ENCODE measurements around the gene KIF22. TPM values are rescaled to one million over a fixed set of nuclear protein-coding genes. Genes with fewer than 3 reads are reported as not detected.

KIF22 gene
- polyA plus RNA-seq, 1 of the 3 experiments (the other 2 are of a cell fraction): 64.1 TPM

- no peak overlapping the region for H3K9ac ChIP-seq
- H3K27ac ChIP-seq (ENCODE audit: low read depth in 2 of 2, low read length in 1 of 2): peak overlapping the region; percentile 87 to 97
- CTCF ChIA-PET: interaction anchor here (1.0 to 1.7 kb wide), 4 partner anchors 17 to 222 kb away, joined by 3 to 6 read pairs (median 4); partner anchors contain the start of gene TLCD3B
Measured at GRCh38 chr16:29810699-29811169, 20.2 kb downstream of the KIF22 start.

DNA sequence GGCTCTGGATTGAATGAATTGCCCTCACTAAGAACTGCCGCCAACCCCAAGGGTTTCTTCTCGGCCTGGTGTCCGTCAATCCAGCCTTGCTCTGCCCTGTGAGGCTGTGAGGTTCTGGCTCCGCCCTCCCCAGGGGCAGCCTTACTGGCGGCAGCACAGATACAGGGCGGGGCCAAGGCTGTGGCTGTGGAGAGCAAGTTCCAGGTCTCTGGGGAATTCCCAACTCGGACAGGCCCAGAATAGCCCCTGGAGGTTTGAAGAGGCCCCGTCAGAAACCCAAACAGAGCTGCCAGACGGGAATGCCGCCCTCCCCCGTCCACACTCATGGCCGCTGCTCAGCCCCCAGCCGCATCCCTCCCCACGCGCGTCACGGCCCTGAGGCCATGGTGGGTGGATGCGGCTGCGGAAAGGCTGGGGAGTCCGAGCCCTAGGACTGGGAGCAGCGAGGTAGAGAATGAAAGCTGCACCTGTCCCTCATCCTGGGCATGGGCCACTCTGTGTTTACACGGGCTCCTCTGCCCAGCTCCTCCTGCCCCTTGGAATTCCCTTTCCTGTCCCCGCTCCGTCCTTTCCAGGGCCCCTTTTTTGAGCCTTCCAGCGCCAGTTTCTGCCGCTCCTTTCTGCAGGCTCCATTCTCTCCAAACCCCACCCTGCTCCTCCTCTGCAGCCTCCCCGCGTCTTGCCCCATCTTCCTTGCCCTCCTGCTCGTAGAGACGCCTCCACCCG, 20.8 kb downstream of the KIF22 start:
- WGBS (ENCODE audit: low lambda C conversion rate): under 1% methylated on average over 28 of the region's 31 CpGs
- POLR2A ChIA-PET: interaction anchor here (1.2 kb wide), 1 partner anchor 9 kb away, joined by 4 read pairs; the partner anchor contains the start of gene MVP
- no peak for TF ChIP-seq CHD2 (IDR thresholded peaks at IDR 0.05; ENCODE audit: low read length, partially characterized antibody)
- no peak for TF ChIP-seq RCOR1 (IDR thresholded peaks at IDR 0.05; ENCODE audit: low read length)
- TF ChIP-seq TCF12 (IDR thresholded peaks at IDR 0.05): peak; percentile 45; the same call in 1 of the 2 replicates
- TF ChIP-seq EP300 (IDR thresholded peaks at IDR 0.05; ENCODE audit: borderline replicate concordance in 1 of 2, low read depth in 1 of 2, low read length in 1 of 2): peak; percentile 44; a peak in 2 of 4 replicates
- no peak for TF ChIP-seq RAD21 (IDR thresholded peaks at IDR 0.05; ENCODE audit: low read length)
- 0 out of 2 replicates have a peak, but pooled peaks have one; percentile 27 for TF ChIP-seq JUND (IDR thresholded peaks at IDR 0.05)
- TF ChIP-seq MEF2A (IDR thresholded peaks at IDR 0.05; ENCODE audit: borderline replicate concordance, low read depth): peak; percentile 64; the same call in 1 of the 2 replicates
- TF ChIP-seq FOXM1 (IDR thresholded peaks at IDR 0.05; ENCODE audit: low read depth): no peak
- TF ChIP-seq, protein P1, sequence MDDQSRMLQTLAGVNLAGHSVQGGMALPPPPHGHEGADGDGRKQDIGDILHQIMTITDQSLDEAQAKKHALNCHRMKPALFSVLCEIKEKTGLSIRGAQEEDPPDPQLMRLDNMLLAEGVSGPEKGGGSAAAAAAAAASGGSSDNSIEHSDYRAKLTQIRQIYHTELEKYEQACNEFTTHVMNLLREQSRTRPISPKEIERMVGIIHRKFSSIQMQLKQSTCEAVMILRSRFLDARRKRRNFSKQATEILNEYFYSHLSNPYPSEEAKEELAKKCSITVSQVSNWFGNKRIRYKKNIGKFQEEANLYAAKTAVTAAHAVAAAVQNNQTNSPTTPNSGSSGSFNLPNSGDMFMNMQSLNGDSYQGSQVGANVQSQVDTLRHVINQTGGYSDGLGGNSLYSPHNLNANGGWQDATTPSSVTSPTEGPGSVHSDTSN (IDR thresholded peaks at IDR 0.05): peak; percentile 89
- TF ChIP-seq, protein P2, sequence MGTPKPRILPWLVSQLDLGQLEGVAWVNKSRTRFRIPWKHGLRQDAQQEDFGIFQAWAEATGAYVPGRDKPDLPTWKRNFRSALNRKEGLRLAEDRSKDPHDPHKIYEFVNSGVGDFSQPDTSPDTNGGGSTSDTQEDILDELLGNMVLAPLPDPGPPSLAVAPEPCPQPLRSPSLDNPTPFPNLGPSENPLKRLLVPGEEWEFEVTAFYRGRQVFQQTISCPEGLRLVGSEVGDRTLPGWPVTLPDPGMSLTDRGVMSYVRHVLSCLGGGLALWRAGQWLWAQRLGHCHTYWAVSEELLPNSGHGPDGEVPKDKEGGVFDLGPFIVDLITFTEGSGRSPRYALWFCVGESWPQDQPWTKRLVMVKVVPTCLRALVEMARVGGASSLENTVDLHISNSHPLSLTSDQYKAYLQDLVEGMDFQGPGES (IDR thresholded peaks at IDR 0.05; ENCODE audit: low read depth, low read length): no peak
- TF ChIP-seq ZBTB33 (IDR thresholded peaks at IDR 0.05; ENCODE audit: borderline replicate concordance, low read depth): peak; percentile 66; the same call in 1 of the 2 replicates
- TF ChIP-seq RXRA (IDR thresholded peaks at IDR 0.05; ENCODE audit: borderline replicate concordance, low read depth): no peak; the same call in 1 of the 2 replicates
- TF ChIP-seq GATA2 (CRISPR knock-in tag; IDR thresholded peaks at IDR 0.05): no peak
- TF ChIP-seq FOSL2 (IDR thresholded peaks at IDR 0.05; ENCODE audit: borderline replicate concordance, low read depth): no peak
- TF ChIP-seq, protein P3, sequence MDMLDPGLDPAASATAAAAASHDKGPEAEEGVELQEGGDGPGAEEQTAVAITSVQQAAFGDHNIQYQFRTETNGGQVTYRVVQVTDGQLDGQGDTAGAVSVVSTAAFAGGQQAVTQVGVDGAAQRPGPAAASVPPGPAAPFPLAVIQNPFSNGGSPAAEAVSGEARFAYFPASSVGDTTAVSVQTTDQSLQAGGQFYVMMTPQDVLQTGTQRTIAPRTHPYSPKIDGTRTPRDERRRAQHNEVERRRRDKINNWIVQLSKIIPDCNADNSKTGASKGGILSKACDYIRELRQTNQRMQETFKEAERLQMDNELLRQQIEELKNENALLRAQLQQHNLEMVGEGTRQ (IDR thresholded peaks at IDR 0.05; ENCODE audit: borderline replicate concordance, low read depth, low read length): no peak

More at GRCh38 chr16:29810699-29811169, 20.2 kb downstream of the KIF22 start:
- peak overlapping the region; percentile 68 to 80; a peak in 3 of 4 replicates for H3K4me3 ChIP-seq (ENCODE audit: low read depth in 2 of 2, low read length in 1 of 2)
- H3K79me2 ChIP-seq (ENCODE audit: insufficient read depth): peaks cover 65% of the 10 kb centered on the region
- no peaks in the 10 kb centered on the region for H3K27me3 ChIP-seq (ENCODE audit: insufficient read depth)
- peaks cover 15% of the 10 kb centered on the region for H4K20me1 ChIP-seq (ENCODE audit: insufficient read depth)
- peaks cover 45% of the 10 kb centered on the region for H3F3A ChIP-seq (replicated peaks; ENCODE audit: insufficient read depth)
- H3K9me2 ChIP-seq: no peaks in the 10 kb centered on the region
- peaks cover 47 to 71% of the 10 kb centered on the region in 2 experiments for H3K4me1 ChIP-seq (ENCODE audit: control insufficient read depth in 1 of 2, insufficient read depth in 2 of 2, low read depth in 1 of 2, low read length in 1 of 2)
- POLR2A ChIA-PET: interaction anchor here (1.2 kb wide), 1 partner anchor 10 kb away, joined by 4 read pairs; the partner anchor contains the start of gene MVP
- H2AFZ ChIP-seq (ENCODE audit: low read depth): no peak overlapping the region
- WGBS (ENCODE audit: low lambda C conversion rate): 29% methylated on average over 8 of the region's 9 CpGs
- DNase-seq: no peak
- H3K36me3 ChIP-seq (replicated peaks in 1 of 2; ENCODE audit: control insufficient read depth in 1 of 2, insufficient read depth in 2 of 2, low read length in 1 of 2): peaks cover 13 to 18% of the 10 kb centered on the region in 2 experiments
- H3K4me2 ChIP-seq: peak overlapping the region; percentile 97
- TF ChIP-seq MEF2A (IDR thresholded peaks at IDR 0.05; ENCODE audit: borderline replicate concordance, low read depth) (no peak), RCOR1 (IDR thresholded peaks at IDR 0.05; ENCODE audit: low read length) (no peak), NFIC (IDR thresholded peaks at IDR 0.05; ENCODE audit: borderline replicate concordance) (no peak), RXRA (IDR thresholded peaks at IDR 0.05; ENCODE audit: borderline replicate concordance, low read depth) (no peak)
- H3K9me3 ChIP-seq: no peaks in the 10 kb centered on the region

More for the DNA sequence above, 20.8 kb downstream of the KIF22 start:
- Histone ChIP-seq H3K4me2 (peak overlapping the region; percentile 97), H3K27me3 (ENCODE audit: insufficient read depth) (no peaks in the 10 kb centered on the region), H3F3A (replicated peaks; ENCODE audit: insufficient read depth) (peaks cover 45% of the 10 kb centered on the region), H3K9me2 (no peaks in the 10 kb centered on the region), H3K4me3 (ENCODE audit: low read depth in 2 of 2, low read length in 1 of 2) (peak overlapping the region; percentile 68 to 80), H3K4me1 (ENCODE audit: control insufficient read depth in 1 of 2, insufficient read depth in 2 of 2, low read depth in 1 of 2, low read length in 1 of 2) (peaks cover 47 to 71% of the 10 kb centered on the region in 2 experiments), H2AFZ (ENCODE audit: low read depth) (peak overlapping the region; percentile 72; the same call in 1 of the 2 replicates), H3K79me2 (ENCODE audit: insufficient read depth) (peaks cover 67% of the 10 kb centered on the region), H4K20me1 (ENCODE audit: insufficient read depth) (peaks cover 15% of the 10 kb centered on the region), H3K9me3 (no peaks in the 10 kb centered on the region), H3K9ac (peak overlapping the region; percentile 80), H3K36me3 (replicated peaks in 1 of 2; ENCODE audit: control insufficient read depth in 1 of 2, insufficient read depth in 2 of 2, low read length in 1 of 2) (peaks cover 13 to 18% of the 10 kb centered on the region in 2 experiments), H3K27ac (ENCODE audit: low read depth in 2 of 2, low read length in 1 of 2) (peak overlapping the region; percentile 87 to 97)
- DNase-seq: peak; percentile 88
- CTCF ChIA-PET: interaction anchor here (1.0 to 3.1 kb wide), 6 partner anchors 17 to 221 kb away, joined by 3 to 14 read pairs (median 6); partner anchors contain the start of genes ASPHD1, SEZ6L2 and TLCD3B

All from SK-N-SH (cell line).